Right lobe of liver (tissue), 4 donors: ENCODE data around the gene MARCKS.

Experiments used
- CTCF ChIP-seq, 4 donors: fragments of 200-600 bp in 3 of 4; fragments of 450-650 bp in 1 of 4; IDR thresholded peaks; one replicate each; pipeline versions ENCODE4 v1.5.1 to v1.8.0; 2016 to 2022; ENCODE audit warnings: antibody characterized with exemption in 4 of 4, mild to moderate bottlenecking in 2 of 4
- POLR2A ChIP-seq: fragments of 450-650 bp; IDR thresholded peaks from one replicate; pipeline ENCODE4 v1.6.1; 2017; ENCODE audit warnings: antibody characterized with exemption, mild to moderate bottlenecking
- donor health status: DM: no; HTN: no; CAD: no.
- donor health status: DM: no; HTN: no; CAD: no.
- donor health status: DM: no; HTN: yes; CAD: no.

DNA sequence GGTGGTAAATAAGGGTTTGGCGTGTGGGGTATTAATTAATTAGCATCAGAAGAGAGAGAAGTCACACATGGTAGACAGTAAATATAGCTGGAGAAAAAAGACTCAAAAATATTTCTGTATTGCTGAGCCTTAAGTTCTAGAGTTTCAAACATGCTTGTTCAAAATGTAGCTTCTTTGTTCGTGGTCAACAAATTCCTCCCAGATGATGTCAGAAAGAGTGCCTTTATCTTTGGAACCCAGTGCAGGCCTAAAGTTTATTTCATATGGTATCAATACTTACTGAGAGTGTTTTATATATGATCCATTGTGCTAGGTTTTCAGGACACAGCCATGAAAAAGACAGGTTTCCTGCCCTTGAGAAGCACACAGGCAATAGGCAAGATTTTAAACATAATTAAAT, 18.3 kb downstream of the MARCKS start:
- TF ChIP-seq CTCF (IDR thresholded peaks at IDR 0.05), result no peak
- TF ChIP-seq POLR2A, result no peak
